Fibroblast of villous mesenchyme (primary cell): ENCODE data around the gene MAD1L1. TPM values are rescaled to one million over a fixed set of nuclear protein-coding genes. Genes with fewer than 3 reads are reported as not detected.

Experiments used
- DNase-seq: peaks from one replicate; pipeline ENCODE4 v3.0.0-alpha.2; 2010; ENCODE audit warnings: low read depth
- H3K4me3 ChIP-seq: 2 replicates; pipeline ENCODE4 v1.5.1; 2011; ENCODE audit warnings: low read depth, mild to moderate bottlenecking, low read length
- CTCF ChIP-seq: IDR thresholded peaks from 2 replicates; pipeline ENCODE4 v1.5.1; 2012; ENCODE audit warnings: low read depth, mild to moderate bottlenecking, low read length; ENCODE audit not compliant: insufficient read depth
- total RNA-seq: library from RNA; depleted of rRNA; stranded (reverse); fragments of >200 nt; gene quantifications from 2 replicates; pipeline ENCODE4 v1.2.3, GENCODE V29; 2012

The MAD1L1 gene
- total RNA-seq, 1 donor = 43.6 TPM

- TF ChIP-seq CTCF = peak; percentile 89
- DNase-seq = peak; percentile 79
- H3K4me3 ChIP-seq = no peak overlapping the region
Observed at GRCh38 chr7:2209146-2209960, 23.4 kb downstream of the MAD1L1 start.

DNA sequence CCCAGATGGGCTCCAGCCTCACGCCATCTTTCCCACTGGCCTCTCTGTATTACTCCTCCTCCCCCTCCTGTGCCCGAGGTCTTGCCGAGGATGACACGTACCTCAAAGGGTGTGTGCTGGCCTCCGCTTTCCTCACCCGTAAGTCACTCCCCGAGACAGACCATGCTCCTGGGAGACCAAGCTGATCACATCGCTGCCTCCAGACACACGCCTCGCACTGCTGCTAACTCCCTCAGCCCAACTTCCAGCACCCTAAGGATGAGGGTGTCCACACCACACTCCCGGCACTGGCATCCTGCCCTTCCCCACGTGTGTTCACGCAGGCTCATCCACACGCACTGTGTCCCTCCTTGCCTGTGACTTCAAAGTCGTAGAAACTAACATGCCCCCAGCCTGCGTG lies 24.0 kb downstream of the MAD1L1 start:
- H3K4me3 ChIP-seq = no peak overlapping the region
- DNase-seq = no peak
- no peak for TF ChIP-seq CTCF

DNA sequence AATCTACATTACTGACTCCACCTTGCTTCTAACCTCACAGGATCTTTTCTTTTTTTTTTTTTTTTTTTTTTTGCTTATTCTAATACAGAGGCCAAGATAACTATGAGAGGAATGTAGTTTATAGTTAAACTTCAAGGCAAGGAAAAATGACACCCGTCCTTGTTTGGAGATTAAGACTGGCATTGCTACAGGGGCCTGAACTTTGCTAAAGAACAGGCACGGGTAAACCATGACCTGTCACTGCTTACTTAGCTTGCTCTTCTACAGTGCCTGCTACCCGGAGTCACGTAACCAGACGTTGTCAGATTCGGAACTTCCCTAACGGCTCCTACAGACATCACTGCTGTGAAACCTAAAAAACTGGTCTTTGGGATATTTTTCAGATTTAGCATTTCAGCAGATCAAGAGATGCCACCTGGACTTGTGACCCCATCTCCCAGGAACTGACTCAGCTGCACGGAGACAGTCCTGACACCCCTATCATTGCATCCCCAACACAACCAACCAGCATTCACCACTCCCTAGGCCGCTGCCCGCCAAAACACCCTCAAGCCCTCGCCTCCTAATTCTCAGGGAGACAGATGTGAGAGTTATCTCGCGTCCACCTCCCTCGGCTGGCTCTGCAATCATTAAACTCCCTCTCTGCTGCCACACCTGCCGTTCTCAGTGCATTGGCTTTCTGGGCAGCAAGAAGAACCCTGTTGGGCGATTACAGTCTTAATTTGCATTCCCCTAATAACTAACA lies 27.5 kb downstream of the MAD1L1 start:
- no peak overlapping the region for H3K4me3 ChIP-seq
- DNase-seq = peak; percentile 17
- no peak for TF ChIP-seq CTCF

DNA sequence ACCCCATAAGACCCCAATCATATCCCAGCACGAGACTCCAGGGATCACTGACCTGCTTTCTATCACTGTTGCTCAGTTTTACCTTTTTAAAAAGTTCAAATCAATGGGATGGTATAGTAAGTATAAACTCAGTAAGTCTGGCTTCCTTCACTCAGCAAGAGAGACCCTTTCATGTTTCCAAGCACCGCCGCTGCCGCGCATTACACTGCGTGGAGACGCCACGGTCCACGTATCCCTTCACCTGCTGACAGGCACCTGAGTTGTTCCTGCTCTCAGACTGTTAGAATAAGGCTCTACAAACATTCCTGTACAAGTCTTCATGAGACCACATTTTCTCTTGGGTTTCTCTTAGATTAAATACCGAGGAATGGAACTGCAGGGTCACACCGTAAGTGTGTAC lies 28.3 kb downstream of the MAD1L1 start:
- DNase-seq = no peak
- no peak for TF ChIP-seq CTCF
- no peak overlapping the region for H3K4me3 ChIP-seq

DNA sequence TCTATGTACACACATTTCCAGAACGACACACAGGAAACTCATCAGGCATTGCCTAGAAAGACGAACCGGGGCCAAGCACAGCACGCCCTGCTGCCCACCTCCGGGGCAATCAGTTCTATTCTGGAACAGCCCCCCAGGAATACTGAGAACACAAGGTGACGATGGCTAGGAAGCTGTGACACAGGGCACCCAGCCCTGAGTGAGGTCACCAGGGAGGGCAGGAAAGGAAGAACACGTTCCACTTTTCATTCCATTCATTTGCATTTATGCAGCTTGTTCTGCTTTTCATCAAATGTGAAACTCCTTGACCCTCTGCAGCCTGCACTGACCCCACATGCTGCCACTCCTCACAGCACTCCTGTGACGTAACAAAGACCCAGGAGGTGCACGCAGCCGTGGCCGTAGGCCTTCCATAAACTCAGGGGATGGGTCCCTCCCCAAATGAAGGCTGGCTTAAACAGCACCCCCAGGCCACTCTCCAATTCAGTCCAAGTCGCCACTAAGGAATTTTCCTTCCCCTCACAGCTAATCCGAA lies 28.9 kb downstream of the MAD1L1 start:
- peak; percentile 84 for DNase-seq
- no peak for TF ChIP-seq CTCF
- no peak overlapping the region for H3K4me3 ChIP-seq

DNA sequence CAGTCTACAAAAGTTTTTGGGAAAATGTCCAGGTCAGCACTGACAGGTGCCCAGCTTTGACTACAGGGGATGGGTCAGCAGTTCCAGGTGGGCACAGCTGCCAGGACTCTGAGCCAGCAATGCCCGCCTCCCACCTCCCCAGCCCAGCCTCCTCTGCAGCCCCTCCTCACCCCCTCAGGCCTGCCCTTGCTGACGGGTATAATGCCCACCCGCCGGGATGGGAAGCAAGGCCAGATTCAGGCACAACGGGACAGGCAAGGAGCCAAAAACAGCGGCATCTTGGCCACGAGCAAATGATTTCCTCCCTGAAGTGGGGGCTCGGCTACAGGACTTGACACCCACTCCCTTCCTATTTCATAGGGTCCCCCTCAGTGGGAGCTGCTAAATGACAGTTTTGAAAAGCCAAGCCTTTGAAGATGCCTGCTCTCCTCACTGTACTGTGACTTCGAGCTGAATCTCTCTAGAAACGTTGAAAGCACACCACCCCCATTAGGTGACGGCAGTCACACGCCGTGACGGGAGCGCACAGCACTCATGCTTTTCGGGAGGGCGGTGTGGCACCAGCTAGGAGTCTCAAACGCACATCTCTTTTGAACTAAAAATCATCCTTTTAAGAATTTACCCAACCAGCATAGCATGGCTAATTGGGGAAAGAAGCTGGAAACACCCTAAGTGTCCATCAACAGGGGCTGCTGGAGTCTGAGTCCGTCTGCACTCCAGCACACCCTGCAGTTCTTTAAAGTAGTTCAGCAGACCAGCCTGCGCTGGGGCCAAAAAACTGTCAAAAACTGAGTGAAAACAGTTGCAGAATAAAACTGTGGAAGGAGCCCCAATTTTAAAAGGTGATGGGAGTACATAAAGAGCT lies 29.6 kb downstream of the MAD1L1 start:
- peak; percentile 26 for TF ChIP-seq CTCF
- peak; percentile 84 for DNase-seq

More for the DNA sequence above, 29.6 kb downstream of the MAD1L1 start:
- H3K4me3 ChIP-seq = no peak overlapping the region
